ENCODE measurements around the gene SPESP1.

GRCh38 chr15:68994981-68995761 lies 64.8 kb downstream of the SPESP1 start:
- TF ChIP-seq, protein P1, sequence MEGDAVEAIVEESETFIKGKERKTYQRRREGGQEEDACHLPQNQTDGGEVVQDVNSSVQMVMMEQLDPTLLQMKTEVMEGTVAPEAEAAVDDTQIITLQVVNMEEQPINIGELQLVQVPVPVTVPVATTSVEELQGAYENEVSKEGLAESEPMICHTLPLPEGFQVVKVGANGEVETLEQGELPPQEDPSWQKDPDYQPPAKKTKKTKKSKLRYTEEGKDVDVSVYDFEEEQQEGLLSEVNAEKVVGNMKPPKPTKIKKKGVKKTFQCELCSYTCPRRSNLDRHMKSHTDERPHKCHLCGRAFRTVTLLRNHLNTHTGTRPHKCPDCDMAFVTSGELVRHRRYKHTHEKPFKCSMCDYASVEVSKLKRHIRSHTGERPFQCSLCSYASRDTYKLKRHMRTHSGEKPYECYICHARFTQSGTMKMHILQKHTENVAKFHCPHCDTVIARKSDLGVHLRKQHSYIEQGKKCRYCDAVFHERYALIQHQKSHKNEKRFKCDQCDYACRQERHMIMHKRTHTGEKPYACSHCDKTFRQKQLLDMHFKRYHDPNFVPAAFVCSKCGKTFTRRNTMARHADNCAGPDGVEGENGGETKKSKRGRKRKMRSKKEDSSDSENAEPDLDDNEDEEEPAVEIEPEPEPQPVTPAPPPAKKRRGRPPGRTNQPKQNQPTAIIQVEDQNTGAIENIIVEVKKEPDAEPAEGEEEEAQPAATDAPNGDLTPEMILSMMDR (IDR thresholded peaks at IDR 0.05; ENCODE audit: poor library complexity, severe bottlenecking): no peak
- no peak for TF ChIP-seq EP300 (conservative IDR thresholded peaks at IDR 0.05; ENCODE audit: poor library complexity, severe bottlenecking)
- TF ChIP-seq POLR2AphosphoS5 (IDR thresholded peaks at IDR 0.05): no peak
- TF ChIP-seq TAF1 (IDR thresholded peaks at IDR 0.05; ENCODE audit: low read depth): no peak
- no peak for TF ChIP-seq EZH2 (IDR thresholded peaks at IDR 0.05; ENCODE audit: borderline replicate concordance, insufficient read depth, low read length, poor library complexity, severe bottlenecking)
- no peak for TF ChIP-seq RAD21 (conservative IDR thresholded peaks at IDR 0.05)
- TF ChIP-seq REST (IDR thresholded peaks at IDR 0.05; ENCODE audit: borderline replicate concordance): no peak
- no peak for TF ChIP-seq SMC3 (conservative IDR thresholded peaks at IDR 0.05; ENCODE audit: poor library complexity)
- no peak for TF ChIP-seq MXI1 (conservative IDR thresholded peaks at IDR 0.05; ENCODE audit: poor library complexity, severe bottlenecking)

All from neural cell (in vitro differentiated cells).